ENCODE results near the gene CDK14. TPM values are rescaled to one million over a fixed set of nuclear protein-coding genes. Genes with fewer than 3 reads are reported as not detected.

The CDK14 gene
- total and polyA plus RNA-seq, 2 of the 8 experiments (the other 6 are each of a cell fraction or from before 2014, with no cell fraction given): 5.5 to 47.3 TPM

DNA sequence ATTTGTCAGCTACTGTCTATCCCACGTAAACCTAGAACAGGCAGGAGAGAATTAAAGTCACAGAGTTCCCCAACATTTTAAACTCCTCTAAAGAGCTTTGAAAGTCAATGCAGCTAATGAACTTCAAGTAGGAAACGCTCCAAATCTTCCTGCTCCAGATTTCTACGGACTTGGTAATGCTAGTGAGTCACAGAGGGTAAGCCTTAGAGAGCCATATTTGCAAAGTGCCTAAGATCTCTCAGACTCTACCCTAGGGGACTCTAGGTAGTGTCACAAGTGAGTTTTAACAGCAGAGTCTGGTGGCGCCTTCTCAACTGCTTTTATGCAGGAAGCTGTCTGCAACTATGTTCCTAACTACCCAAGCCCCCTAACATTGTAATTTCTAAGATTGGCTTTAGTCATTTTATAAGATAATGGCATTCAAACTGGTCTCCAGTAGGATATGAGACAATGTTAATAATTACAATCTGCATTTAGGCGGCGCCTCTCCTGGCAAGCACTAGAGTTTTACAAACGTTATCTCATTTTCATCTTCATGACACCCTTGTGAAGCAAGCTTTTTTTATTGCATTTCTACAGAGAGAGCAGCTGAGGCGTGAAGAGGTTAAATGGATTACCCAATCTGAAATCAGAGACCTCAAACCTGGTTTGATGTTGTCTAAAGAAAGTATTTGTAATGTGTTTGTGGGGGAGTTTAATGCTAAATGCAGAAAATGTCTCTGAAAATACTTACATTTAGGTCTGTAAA is 646.1 kb downstream of the CDK14 start:
- no peak overlapping the region for H3K18ac ChIP-seq (ENCODE audit: extremely low read depth, low read length)
- TF ChIP-seq RBBP5 (IDR thresholded peaks at IDR 0.05; ENCODE audit: borderline replicate concordance, low read depth, low read length) (no peak), TCF12 (IDR thresholded peaks at IDR 0.05; ENCODE audit: low read depth, low read length) (no peak)
- ChIA-PET POLR2A (ENCODE audit: partially characterized antibody) (no interaction called here), CTCF (ENCODE audit: partially characterized antibody) (no interaction called here)
- H3K9ac ChIP-seq (replicated peaks in 1 of 4; ENCODE audit: extremely low read depth in 1 of 4, low read depth in 3 of 4, low read length in 3 of 4): no peak overlapping the region
- 92% methylated on average over 8 of the region's 8 CpGs; no CpG with 5 or more reads in 1 of the 2 experiments for WGBS, 2 experiments (ENCODE audit: extremely low coverage in 1 of 2, insufficient coverage in 1 of 2, insufficient read length in 1 of 2, insufficient replicate concordance in 2 of 2, low coverage in 1 of 2, low lambda C conversion rate in 2 of 2, missing lambda C conversion rate in 1 of 2)
- no peak overlapping the region for H4K8ac ChIP-seq (ENCODE audit: extremely low read depth, insufficient read depth, low read length)
- H3K4me2 ChIP-seq (ENCODE audit: insufficient read depth in 1 of 2, low read depth in 2 of 2, low read length in 2 of 2): no peak overlapping the region
- H3K36me3 ChIP-seq (ENCODE audit: control insufficient read depth in 2 of 4, insufficient read depth in 4 of 4, low read length in 3 of 4): no peaks in the 10 kb centered on the region
- H2AFZ ChIP-seq (ENCODE audit: low read length): no peak overlapping the region
- no peaks in the 10 kb centered on the region for H3K23me2 ChIP-seq (ENCODE audit: low read depth, low read length)
- no peak overlapping the region for H2BK5ac ChIP-seq (ENCODE audit: low read depth, low read length)
- H4K91ac ChIP-seq (replicated peaks; ENCODE audit: insufficient read length, low read length): no peak overlapping the region
- H2BK15ac ChIP-seq (ENCODE audit: low read length): no peak overlapping the region
- H2AK5ac ChIP-seq (ENCODE audit: low read depth, low read length): no peak overlapping the region
- no peak overlapping the region for H3K4me3 ChIP-seq (ENCODE audit: extremely low read depth in 1 of 4, insufficient read depth in 2 of 4, low read depth in 3 of 4, low read length in 4 of 4)
- DNase-seq (ENCODE audit: low read depth in 1 of 2, low spot score in 2 of 2): no peak
- H3K9me3 ChIP-seq (ENCODE audit: insufficient read depth in 2 of 2, low read depth in 1 of 2, low read length in 1 of 2): no peaks in the 10 kb centered on the region
- no peak for FAIRE-seq
- H3K56ac ChIP-seq (replicated peaks; ENCODE audit: insufficient read length, low read depth, low read length): no peak overlapping the region
- no peak overlapping the region for H3K4ac ChIP-seq (replicated peaks; ENCODE audit: insufficient read length, low read depth, low read length)
- H3K79me1 ChIP-seq (ENCODE audit: low read depth, low read length): no peaks in the 10 kb centered on the region; the same call in 1 of the 2 replicates
- no peaks in the 10 kb centered on the region for H3K4me1 ChIP-seq (replicated peaks in 1 of 4; ENCODE audit: control insufficient read depth in 3 of 4, insufficient read depth in 4 of 4, low read length in 3 of 4)
- no peak overlapping the region for H3K27ac ChIP-seq (ENCODE audit: low read depth, low read length)
- H3K79me2 ChIP-seq (ENCODE audit: control insufficient read depth in 1 of 2, insufficient read depth in 2 of 2, low read length in 2 of 2): no peaks in the 10 kb centered on the region
- H2BK20ac ChIP-seq (ENCODE audit: low read length): no peak overlapping the region
- no peaks in the 10 kb centered on the region for H3K27me3 ChIP-seq (replicated peaks in 1 of 4; ENCODE audit: control insufficient read depth in 3 of 4, extremely low read depth in 1 of 4, insufficient read depth in 3 of 4, low read length in 3 of 4)
- no peak overlapping the region for H3K14ac ChIP-seq (ENCODE audit: insufficient read length)
- H4K5ac ChIP-seq (ENCODE audit: insufficient read length, low read depth, low read length): no peak overlapping the region
- H3K23ac ChIP-seq (ENCODE audit: insufficient read length): no peak overlapping the region
- no peaks in the 10 kb centered on the region for H4K20me1 ChIP-seq (replicated peaks in 1 of 2; ENCODE audit: control insufficient read depth in 1 of 2, insufficient read depth in 2 of 2, low read length in 2 of 2)
- no peak overlapping the region for H2BK120ac ChIP-seq (replicated peaks; ENCODE audit: low read depth, low read length)
- no peak overlapping the region for H2BK12ac ChIP-seq (ENCODE audit: low read depth, low read length)
